SK-N-MC (cell line): ENCODE measurements around the gene SKAP2.

Experiments used
- FOXP2 ChIP-seq: optimal IDR thresholded peaks from 2 replicates; pipeline ENCODE3; 2011; ENCODE audit warnings: mild to moderate bottlenecking, moderate library complexity; ENCODE audit not compliant: insufficient read depth; ENCODE audit errors: extremely low read length, control extremely low read depth
- POLR2AphosphoS5 ChIP-seq: IDR thresholded peaks from 2 replicates; pipeline ENCODE4 v1.6.1; 2012; ENCODE audit warnings: mild to moderate bottlenecking, low read depth, low read length, borderline replicate concordance

DNA sequence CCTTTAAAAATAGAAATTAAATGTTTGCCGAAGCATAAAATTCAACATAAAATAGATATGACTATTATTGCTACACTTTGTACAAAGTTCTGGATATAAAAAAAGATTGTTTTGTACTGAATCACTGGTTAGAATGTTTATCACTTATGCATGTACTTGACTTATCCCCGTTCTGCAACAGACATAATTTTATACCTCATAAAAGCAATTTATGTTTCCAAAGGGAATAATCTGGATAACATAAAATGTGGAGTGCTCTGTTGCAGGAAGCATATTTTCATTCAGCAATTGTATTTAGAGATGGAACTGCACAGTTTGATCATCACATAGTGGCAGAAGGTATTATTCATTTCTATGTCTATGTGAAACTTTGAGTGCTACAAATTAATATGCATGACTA, 21.5 kb downstream of the SKAP2 start:
- no peak for TF ChIP-seq POLR2AphosphoS5
- TF ChIP-seq FOXP2: no peak
